ENCODE measurements around the gene QSOX2.

Gene QSOX2

DNA sequence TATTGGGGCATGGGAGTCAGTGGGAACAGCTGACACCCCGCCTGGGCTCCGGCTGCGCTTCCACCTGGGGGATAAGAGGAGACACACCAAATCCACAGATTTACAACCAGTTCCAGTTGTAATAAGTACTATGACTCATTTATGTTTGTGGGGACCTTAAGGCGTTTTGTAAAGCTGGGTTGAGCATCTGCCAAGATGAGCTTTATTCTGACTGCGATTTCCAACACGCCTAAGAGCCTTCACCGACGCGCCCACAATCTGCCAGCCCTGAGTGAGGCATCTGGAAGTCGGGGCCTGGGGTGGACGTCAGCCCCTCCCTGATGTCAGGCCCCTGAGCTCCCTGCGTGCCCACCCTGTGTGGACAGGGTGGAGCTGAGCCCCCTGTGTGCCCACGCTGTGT, 26.3 kb downstream of the QSOX2 start:
- DNase-seq: no peak

DNA sequence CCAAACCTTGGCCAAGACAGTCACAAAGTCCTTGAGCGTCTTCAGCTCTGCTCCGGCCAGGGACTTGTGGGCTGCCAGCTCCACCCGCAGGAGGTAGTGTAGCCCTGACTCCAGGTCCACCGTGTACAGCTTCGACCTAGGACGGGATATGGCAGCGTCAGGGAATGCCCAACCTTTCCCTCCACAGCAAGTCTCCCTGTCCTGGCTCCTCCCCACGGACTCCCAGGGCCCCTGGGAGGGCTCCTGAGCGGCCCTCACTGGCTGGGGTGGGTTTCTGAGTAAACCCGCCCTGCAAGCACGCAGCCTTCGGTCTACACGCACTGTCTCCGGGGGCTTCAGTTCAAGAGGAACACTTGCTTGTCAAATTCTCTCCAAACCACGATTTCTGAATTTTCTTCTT, 26.9 kb downstream of the QSOX2 start:
- DNase-seq: no peak

DNA sequence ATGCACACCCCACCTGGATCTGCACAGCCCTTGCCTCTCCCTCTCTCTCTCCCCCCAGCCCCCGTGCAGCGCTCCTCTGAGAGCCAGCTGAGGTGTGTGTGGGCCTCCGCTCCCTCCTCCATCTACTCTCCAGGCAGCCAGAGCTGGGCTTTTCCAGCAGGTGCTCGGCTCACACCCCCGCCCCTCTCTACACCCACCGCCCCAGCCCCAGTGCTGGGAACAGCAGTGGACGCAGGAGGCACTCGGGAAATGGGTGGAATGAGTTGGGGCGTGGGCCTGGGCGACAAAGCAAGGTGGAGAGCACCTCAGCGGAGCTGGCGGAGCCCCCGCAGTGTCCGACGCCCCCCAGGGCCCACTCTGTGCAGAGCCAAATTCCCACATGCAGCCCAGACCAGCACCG, 27.3 kb downstream of the QSOX2 start:
- no peak for DNase-seq

DNA sequence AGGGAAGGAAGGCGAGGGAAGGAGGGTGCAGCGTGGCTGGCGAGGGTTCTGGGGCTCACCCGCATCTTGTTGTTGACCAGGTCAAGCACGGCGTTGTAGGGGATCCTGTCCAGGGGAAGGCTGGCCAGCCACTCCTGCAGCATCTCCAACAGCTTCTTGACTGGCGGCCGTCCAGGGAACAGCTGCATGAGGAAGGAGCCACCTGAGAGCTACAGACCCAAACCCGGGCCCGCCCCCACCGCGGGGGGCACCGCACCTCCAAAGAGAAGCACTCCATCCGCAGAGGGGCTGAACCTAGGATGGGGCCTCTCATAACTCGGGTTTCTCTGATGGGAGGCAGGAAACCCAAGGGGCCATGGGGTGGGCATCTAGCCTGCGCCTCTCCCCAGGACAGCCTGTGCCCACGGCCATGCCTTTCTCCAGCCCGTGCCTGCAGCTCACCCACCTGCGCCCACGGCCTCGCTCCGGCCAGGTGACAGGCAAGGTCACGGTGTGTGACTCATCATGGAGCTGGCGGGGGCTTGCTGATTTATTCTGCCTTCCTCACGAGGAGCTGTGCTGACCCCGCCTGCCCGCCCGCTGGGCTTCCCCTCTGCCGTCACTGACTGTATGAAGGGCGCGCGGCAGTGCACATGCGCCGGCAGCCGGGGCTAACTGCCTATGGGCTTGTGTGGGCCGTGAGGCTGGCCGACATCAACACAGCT, 28.9 kb downstream of the QSOX2 start:
- no peak for DNase-seq

GRCh38 chr9:136213733-136214132, 31.9 kb downstream of the QSOX2 start:
- no peak for DNase-seq

DNA sequence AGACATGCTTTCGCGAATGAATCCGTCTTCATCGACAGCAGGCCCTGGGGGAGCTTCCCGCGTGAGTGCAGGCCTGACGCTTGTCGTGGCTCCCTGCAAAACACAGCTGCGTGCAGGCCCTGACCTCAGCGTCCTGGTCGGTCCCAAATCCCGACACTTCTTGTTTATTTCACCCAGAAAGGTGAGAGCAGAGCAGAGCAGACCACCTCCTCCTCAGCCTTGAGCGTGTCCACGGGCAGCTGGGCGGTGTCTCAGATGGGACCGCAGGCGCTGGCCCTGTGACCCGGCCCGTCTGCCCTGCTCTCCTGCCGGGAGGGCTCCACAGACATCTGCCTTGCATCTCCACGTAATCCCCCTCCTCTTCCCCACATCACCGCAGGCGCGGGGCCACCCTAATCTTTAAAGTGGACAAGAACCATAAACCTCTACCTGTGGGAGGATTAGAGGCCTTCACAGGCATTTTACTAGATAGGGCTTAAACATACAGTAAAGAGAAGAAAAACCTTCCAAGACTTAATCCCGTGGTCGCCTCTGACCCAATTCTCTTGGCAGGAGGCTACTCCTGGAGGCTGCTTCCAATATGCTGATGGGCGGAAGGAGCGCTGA, 33.2 kb downstream of the QSOX2 start:
- DNase-seq: no peak

GRCh38 chr9:136211441-136212344, 33.9 kb downstream of the QSOX2 start:
- no peak for DNase-seq

GRCh38 chr9:136211006-136211405, 34.6 kb downstream of the QSOX2 start:
- DNase-seq: no peak

GRCh38 chr9:136210276-136210675, 35.3 kb downstream of the QSOX2 start:
- DNase-seq: no peak

DNA sequence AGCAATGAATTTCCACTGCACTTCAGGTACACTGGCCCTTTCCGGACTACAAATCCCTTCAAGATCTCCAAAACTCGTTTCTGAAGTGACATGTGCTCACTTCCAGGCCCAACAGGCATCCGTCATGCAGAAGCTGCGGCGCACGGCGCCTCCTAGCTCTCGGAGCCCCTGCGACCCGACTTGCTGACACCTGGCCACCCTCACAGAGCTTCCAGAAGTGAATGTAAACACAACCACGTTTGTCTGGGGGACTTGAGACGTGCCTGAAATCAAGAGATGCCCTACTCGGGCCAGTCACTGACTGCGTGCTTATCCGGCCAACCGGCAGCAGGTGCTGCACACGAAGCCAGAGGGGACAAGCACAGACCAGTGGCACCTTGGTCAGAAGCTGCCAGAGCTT, 35.8 kb downstream of the QSOX2 start:
- DNase-seq: no peak

DNA sequence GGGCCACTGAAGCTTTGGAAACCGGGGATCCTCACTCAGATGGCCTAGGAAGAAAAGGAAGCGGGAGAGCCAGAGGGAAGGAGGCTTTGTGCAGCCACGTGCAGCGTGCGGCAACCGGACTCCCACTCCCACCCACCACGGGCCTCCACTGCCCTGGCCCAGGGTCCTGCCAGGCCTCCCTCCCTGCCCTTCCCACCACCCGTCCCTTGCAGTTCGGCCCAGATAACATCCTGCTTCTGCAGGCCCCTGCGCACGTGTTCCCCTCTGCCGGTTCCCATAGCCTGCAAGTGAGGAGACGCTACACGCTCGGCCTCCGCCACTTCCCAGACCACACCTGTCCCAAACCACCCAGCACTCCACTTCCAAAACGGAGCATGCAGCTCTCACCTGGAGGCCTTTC, 36.4 kb downstream of the QSOX2 start:
- no peak for DNase-seq

DNA sequence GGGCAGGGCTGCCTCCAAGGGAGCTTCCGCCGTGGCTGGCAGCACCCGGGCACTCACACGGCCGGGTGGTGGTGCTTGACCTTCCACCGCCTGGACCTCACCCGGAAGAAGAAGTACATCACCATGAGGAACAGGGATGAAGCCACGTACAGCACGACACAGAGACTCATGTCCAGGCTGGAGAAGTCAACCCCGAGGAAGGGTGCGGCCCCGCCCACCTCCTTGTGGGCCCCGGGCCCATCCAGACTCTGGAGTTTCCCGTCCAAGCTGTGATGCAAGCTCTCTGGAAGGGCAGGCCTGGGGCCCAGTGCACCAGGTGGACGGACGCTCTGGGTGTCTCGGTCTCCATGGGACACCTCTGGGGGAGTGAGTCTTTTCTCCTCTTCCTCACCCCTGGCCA, 36.9 kb downstream of the QSOX2 start:
- DNase-seq: no peak

DNA sequence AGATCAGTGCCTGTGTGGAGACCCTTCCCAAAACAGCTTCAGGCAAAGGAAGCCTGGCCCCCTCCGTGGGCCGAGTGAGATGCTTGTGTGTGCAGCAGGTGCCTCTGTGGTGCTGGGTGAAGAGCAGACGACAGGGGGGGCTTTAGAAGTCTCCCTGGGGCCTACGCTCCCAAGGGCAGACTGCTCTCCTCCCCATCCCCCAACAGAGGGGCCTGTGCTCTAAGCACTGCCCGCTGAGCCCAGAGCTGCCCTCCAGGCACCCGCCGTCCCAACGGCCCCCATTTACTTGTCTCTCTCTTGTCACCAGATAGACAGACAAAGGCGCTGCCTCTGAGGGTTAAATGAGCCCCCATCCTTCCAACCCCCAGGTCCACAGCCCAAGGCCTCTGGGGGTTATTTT, 38.0 kb downstream of the QSOX2 start:
- no peak for DNase-seq

DNA sequence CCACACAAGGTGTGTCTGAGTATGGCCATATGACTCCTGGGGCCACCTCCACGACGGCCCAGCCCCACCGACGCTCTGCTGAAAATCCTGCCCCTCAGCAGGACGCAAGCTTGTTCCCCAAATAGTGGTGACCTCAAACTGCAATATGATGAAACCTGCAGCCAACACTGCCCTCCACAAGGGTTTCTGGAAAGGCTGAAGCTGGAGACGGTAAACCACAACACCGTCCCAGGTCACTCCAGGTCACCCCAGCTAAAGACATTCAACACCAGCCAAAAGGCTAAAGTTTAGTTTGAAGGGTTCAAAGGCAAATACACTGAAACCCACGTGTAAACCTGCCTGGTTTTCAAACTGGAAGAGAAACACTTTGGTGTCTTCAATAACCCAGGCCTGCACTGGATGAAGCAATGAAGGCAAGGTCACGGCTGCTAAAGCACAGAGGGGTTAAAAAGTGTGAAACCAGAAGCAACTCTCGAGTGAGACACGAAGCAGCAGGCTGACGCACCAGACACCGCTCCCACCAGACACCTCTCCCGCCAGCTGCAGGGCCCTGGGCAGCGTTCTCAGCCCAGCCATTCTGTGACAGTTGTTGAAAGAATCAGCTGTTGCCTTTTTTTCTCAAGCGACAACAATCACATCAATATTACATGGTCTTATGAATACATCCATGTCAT, 38.9 kb downstream of the QSOX2 start:
- DNase-seq: no peak

GRCh38 chr9:136205707-136205992, 40.0 kb downstream of the QSOX2 start:
- DNase-seq: no peak

DNA sequence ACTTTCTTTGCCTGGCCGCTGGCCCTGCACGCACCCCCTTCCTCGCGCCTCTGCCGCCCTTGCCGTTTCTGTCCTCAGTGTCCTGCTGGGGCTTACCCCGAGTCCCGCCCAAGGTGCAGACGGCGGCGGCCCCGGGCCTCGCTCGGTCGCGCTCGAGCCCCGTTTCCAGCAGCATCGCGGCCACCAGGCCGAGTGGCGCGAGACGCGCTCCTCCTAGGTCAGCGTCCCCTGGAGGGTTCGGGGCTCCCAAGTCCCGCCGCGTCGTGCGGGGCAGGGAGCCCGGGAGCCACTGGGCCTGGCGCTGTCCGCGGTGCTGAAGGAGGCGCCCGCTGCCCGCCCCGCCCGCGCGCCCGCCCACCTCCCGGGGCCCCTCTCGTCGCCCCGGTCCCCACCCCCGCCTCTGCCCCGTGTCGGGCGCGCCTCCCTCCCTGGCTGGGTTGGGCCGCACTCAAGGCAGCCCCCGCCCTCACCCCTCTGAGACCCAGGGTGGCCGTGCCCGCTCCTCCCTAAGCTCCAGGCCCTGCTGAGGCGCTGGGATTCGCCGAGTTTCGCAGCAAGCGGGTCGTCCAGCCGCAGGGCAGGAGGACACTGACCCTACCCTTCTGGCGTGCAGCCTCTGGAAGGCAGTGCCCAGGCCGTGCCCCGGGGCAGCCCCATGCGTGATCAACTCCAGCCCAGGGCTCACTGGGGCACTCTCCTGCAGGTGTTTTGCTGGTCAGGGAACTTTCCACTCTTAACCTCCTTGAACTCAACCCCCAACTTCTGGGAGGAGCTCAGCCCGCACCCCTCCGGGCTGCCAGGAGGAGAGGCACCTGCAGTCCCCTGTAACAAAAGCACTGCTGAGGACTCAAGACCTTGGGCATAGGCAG, 40.5 kb downstream of the QSOX2 start, which contains the start of gene LHX3:
Gene LHX3 (minus strand): TSS at position 291 of the 869 bp plus-strand sequence. CDS start 116 bp downstream, at position 175.
- DNase-seq: no peak

- DNase-seq: no peak
Observed at GRCh38 chr9:136204145-136204805, 41.3 kb downstream of the QSOX2 start.

GRCh38 chr9:136203408-136204144, 42.0 kb downstream of the QSOX2 start:
- DNase-seq: no peak

GRCh38 chr9:136202454-136203407, 42.9 kb downstream of the QSOX2 start:
- no peak for DNase-seq

Measured in NCI-H446 treated with DMSO at 0.1 percent for 48 hours (cell line).